MG63 (cell line): ENCODE data around the gene GNPNAT1. TPM values are rescaled to one million over a fixed set of nuclear protein-coding genes. Genes with fewer than 3 reads are reported as not detected.
"Not testable (repeated sequence)": the region's sequence is repeated elsewhere in the genome, so short reads cannot be mapped to it uniquely, and the experiment has no call there.

Source experiments
- DNase-seq: peaks from one replicate; pipeline ENCODE4 v3.0.0-alpha.2; 2020
- H3K27me3 ChIP-seq: fragments of 250-450 bp; sonication (Bioruptor Pico); 2 replicates; pipeline ENCODE4 v1.5.1; 2020; ENCODE audit warnings: mild to moderate bottlenecking, moderate library complexity
- H3K36me3 ChIP-seq: fragments of 250-450 bp; sonication (Bioruptor Pico); 2 replicates; pipeline ENCODE4 v1.5.1; 2020; ENCODE audit warnings: mild to moderate bottlenecking, moderate library complexity
- H3K4me3 ChIP-seq: fragments of 250-450 bp; sonication (Bioruptor Pico); 2 replicates; pipeline ENCODE4 v1.5.1; 2020; ENCODE audit warnings: mild to moderate bottlenecking, moderate library complexity
- H3K9me3 ChIP-seq: fragments of 250-450 bp; sonication (Bioruptor Pico); 2 replicates; pipeline ENCODE4 v1.5.1; 2020; ENCODE audit warnings: mild to moderate bottlenecking, moderate library complexity
- total RNA-seq: library from RNA; depleted of rRNA; stranded (reverse); fragments of >200 nt; shearing (Covaris generic); gene quantifications from 2 replicates; pipeline ENCODE4 v1.2.3, GENCODE V29; 2014; ENCODE audit warnings: low replicate concordance

Gene GNPNAT1
- total RNA-seq, 1 experiment from 2014 or later: 37.6 TPM

- Histone ChIP-seq H3K27me3 (no peaks in the 10 kb centered on the region), H3K4me3 (no peak overlapping the region), H3K9me3 (no peaks in the 10 kb centered on the region), H3K36me3 (no peaks in the 10 kb centered on the region)
- DNase-seq: no peak
Observed at GRCh38 chr14:52797653-52798052, 6.2 kb upstream of the GNPNAT1 start.

- Histone ChIP-seq H3K9me3 (no peaks in the 10 kb centered on the region), H3K4me3 (no peak overlapping the region), H3K27me3 (no peaks in the 10 kb centered on the region), H3K36me3 (peaks cover 5% of the 10 kb centered on the region; the same call in 1 of the 2 replicates)
- no peak for DNase-seq
Observed at GRCh38 chr14:52793061-52793460, 1.7 kb upstream of the GNPNAT1 start.

GRCh38 chr14:52792097-52792415, 649 bp upstream of the GNPNAT1 start:
- H3K36me3 ChIP-seq: peaks cover 14% of the 10 kb centered on the region
- H3K9me3 ChIP-seq: no peaks in the 10 kb centered on the region
- peak overlapping the region; percentile 80 for H3K4me3 ChIP-seq
- DNase-seq: no peak
- no peaks in the 10 kb centered on the region for H3K27me3 ChIP-seq

GRCh38 chr14:52790756-52791222, 618 bp downstream of the GNPNAT1 start:
- Histone ChIP-seq H3K9me3 (no peaks in the 10 kb centered on the region), H3K27me3 (no peaks in the 10 kb centered on the region), H3K36me3 (peaks cover 16% of the 10 kb centered on the region), H3K4me3 (peak overlapping the region; percentile 80)
- DNase-seq: no peak

- Histone ChIP-seq H3K36me3 (peaks cover 16% of the 10 kb centered on the region), H3K4me3 (peak overlapping the region; percentile 80), H3K27me3 (no peaks in the 10 kb centered on the region), H3K9me3 (no peaks in the 10 kb centered on the region)
- no peak for DNase-seq
Observed at GRCh38 chr14:52790011-52790755, 1.2 kb downstream of the GNPNAT1 start.

- Histone ChIP-seq H3K4me3 (peak overlapping the region; percentile 80), H3K36me3 (peaks cover 18% of the 10 kb centered on the region), H3K27me3 (no peaks in the 10 kb centered on the region), H3K9me3 (no peaks in the 10 kb centered on the region)
- DNase-seq: no peak
Observed at GRCh38 chr14:52789118-52789517, 2.3 kb downstream of the GNPNAT1 start.

- Histone ChIP-seq H3K27me3 (no peaks in the 10 kb centered on the region), H3K9me3 (no peaks in the 10 kb centered on the region), H3K36me3 (peaks cover 34% of the 10 kb centered on the region), H3K4me3 (no peak overlapping the region)
- no peak for DNase-seq
Observed at GRCh38 chr14:52786887-52787286, 4.5 kb downstream of the GNPNAT1 start.

- Histone ChIP-seq H3K27me3 (no peaks in the 10 kb centered on the region), H3K36me3 (peaks cover 62% of the 10 kb centered on the region)
- DNase-seq: no peak
Observed at GRCh38 chr14:52783206-52783605, 8.2 kb downstream of the GNPNAT1 start.

GRCh38 chr14:52781629-52782028, 9.8 kb downstream of the GNPNAT1 start:
- no peak for DNase-seq
- H3K36me3 ChIP-seq: peaks cover 64% of the 10 kb centered on the region
- H3K4me3 ChIP-seq: no peak overlapping the region
- no peaks in the 10 kb centered on the region for H3K27me3 ChIP-seq
- no peaks in the 10 kb centered on the region for H3K9me3 ChIP-seq

More at GRCh38 chr14:52783206-52783605, 8.2 kb downstream of the GNPNAT1 start:
- no peak overlapping the region for H3K4me3 ChIP-seq
- no peaks in the 10 kb centered on the region for H3K9me3 ChIP-seq

GRCh38 chr14:52780893-52781292, 10.5 kb downstream of the GNPNAT1 start:
- no peak for DNase-seq
- H3K4me3 ChIP-seq: no peak overlapping the region
- peaks cover 69% of the 10 kb centered on the region for H3K36me3 ChIP-seq
- H3K9me3 ChIP-seq: no peaks in the 10 kb centered on the region
- H3K27me3 ChIP-seq: no peaks in the 10 kb centered on the region

- H3K9me3 ChIP-seq: no peaks in the 10 kb centered on the region
- no peak for DNase-seq
- no peaks in the 10 kb centered on the region for H3K27me3 ChIP-seq
- no peak overlapping the region for H3K4me3 ChIP-seq
- H3K36me3 ChIP-seq: peaks cover 63% of the 10 kb centered on the region
Observed at GRCh38 chr14:52778702-52779101, 12.7 kb downstream of the GNPNAT1 start.

GRCh38 chr14:52776816-52777215, 14.6 kb downstream of the GNPNAT1 start:
- Histone ChIP-seq H3K36me3 (peaks cover 50% of the 10 kb centered on the region), H3K27me3 (no peaks in the 10 kb centered on the region), H3K4me3 (no peak overlapping the region), H3K9me3 (no peaks in the 10 kb centered on the region)
- no peak for DNase-seq

GRCh38 chr14:52769887-52770286, 21.5 kb downstream of the GNPNAT1 start:
- Histone ChIP-seq H3K36me3 (no peaks in the 10 kb centered on the region; the same call in 1 of the 2 replicates), H3K27me3 (no peaks in the 10 kb centered on the region), H3K9me3 (no peaks in the 10 kb centered on the region), H3K4me3 (no peak overlapping the region)
- no peak for DNase-seq

GRCh38 chr14:52767058-52767833, 24.2 kb downstream of the GNPNAT1 start:
- H3K27me3 ChIP-seq: no peaks in the 10 kb centered on the region
- DNase-seq: no peak
- H3K9me3 ChIP-seq: no peaks in the 10 kb centered on the region
- H3K36me3 ChIP-seq: no peaks in the 10 kb centered on the region; the same call in 1 of the 2 replicates
- H3K4me3 ChIP-seq: no peak overlapping the region

- not testable (repeated sequence) for H3K4me3 ChIP-seq, H3K27me3 ChIP-seq, H3K9me3 ChIP-seq, H3K36me3 ChIP-seq, DNase-seq
Observed at GRCh38 chr14:52762923-52763322, 28.5 kb downstream of the GNPNAT1 start.

GRCh38 chr14:52759145-52759544, 32.3 kb downstream of the GNPNAT1 start:
- H3K9me3 ChIP-seq: no peaks in the 10 kb centered on the region
- H3K4me3 ChIP-seq: no peak overlapping the region
- no peaks in the 10 kb centered on the region for H3K27me3 ChIP-seq
- no peak for DNase-seq
- no peaks in the 10 kb centered on the region for H3K36me3 ChIP-seq

GRCh38 chr14:52755607-52756316, 35.6 kb downstream of the GNPNAT1 start:
- H3K27me3 ChIP-seq: no peaks in the 10 kb centered on the region
- no peaks in the 10 kb centered on the region for H3K9me3 ChIP-seq
- DNase-seq: no peak
- H3K36me3 ChIP-seq: no peaks in the 10 kb centered on the region
- H3K4me3 ChIP-seq: no peak overlapping the region
